ENCODE measurements around the gene RPGRIP1. TPM values are rescaled to one million over a fixed set of nuclear protein-coding genes. Genes with fewer than 3 reads are reported as not detected.
"Not testable (repeated sequence)": the region's sequence is repeated elsewhere in the genome, so short reads cannot be mapped to it uniquely, and the experiment has no call there.

RPGRIP1 gene
- total RNA-seq, 1 donor from 2014 or later: 0.29 TPM

DNA sequence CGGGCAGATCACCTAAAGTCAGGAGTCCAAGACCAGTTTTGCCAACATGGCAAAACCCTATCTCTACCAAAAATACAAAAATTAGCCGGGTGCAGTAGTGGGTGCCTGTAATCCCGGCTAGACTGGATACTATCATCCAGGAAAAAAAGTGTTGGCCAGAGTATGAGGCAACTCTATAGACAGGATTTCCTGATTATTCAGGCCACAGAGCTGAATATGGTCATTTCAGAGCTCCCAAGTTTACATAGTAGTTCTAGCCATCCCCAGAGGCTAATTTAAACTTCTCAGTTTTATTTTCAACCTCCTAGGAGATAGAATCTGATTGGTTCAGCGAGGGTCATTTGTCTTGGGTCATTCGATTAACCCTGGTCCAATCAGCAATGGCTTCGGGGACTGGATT, 7.3 kb downstream of the RPGRIP1 start:
- Mint-ChIP-seq H3K36me3 (no peaks in the 10 kb centered on the region), H3K4me3 (no peak overlapping the region), H3K4me1 (no peaks in the 10 kb centered on the region), H3K27me3 (ENCODE audit: low read depth) (no peaks in the 10 kb centered on the region), H3K9me3 (no peaks in the 10 kb centered on the region), H3K27ac (no peak overlapping the region)
- DNase-seq (ENCODE audit: low spot score in 2 of 2, unreplicated experiment in 2 of 2): no peak
- no peak for TF ChIP-seq CTCF (IDR thresholded peaks at IDR 0.05; ENCODE audit: unreplicated experiment)

- not testable (repeated sequence) for DNase-seq (ENCODE audit: low spot score in 2 of 2, unreplicated experiment in 2 of 2); H3K9me3 Mint-ChIP-seq; H3K27me3 Mint-ChIP-seq (ENCODE audit: low read depth); H3K27ac Mint-ChIP-seq; H3K36me3 Mint-ChIP-seq; H3K4me3 Mint-ChIP-seq; H3K4me1 Mint-ChIP-seq
These were observed 14.1 kb downstream of the RPGRIP1 start for GRCh38 chr14:21294026-21294425.

DNA sequence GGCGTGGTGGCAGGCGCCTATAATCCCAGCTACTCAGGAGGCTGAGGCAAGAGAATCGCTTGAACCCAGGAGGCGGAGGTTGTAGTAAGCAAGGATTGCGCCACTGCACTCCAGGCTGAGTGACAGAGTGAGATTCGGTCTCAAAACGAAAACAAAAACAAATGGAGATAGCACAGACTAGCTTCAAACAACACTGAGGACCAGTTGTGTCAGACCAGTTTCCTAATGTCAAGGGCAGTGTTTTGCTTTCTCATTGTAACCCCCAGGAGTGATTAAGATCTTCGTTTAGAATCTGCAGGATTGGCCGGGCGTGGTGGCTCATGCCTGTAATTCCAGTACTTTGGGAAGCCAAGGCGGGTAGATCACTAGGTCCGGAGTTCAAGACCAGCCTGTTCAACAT, 18.5 kb downstream of the RPGRIP1 start:
- no peak for TF ChIP-seq CTCF (IDR thresholded peaks at IDR 0.05; ENCODE audit: unreplicated experiment)
- no peaks in the 10 kb centered on the region for H3K36me3 Mint-ChIP-seq
- no peaks in the 10 kb centered on the region for H3K9me3 Mint-ChIP-seq
- H3K4me3 Mint-ChIP-seq: no peak overlapping the region
- DNase-seq (ENCODE audit: low spot score in 2 of 2, unreplicated experiment in 2 of 2): no peak
- H3K4me1 Mint-ChIP-seq: peaks cover 4% of the 10 kb centered on the region
- H3K27ac Mint-ChIP-seq: no peak overlapping the region
- H3K27me3 Mint-ChIP-seq (ENCODE audit: low read depth): peaks cover 11% of the 10 kb centered on the region

- no peak for TF ChIP-seq CTCF (IDR thresholded peaks at IDR 0.05; ENCODE audit: unreplicated experiment)
- Mint-ChIP-seq H3K36me3 (no peaks in the 10 kb centered on the region), H3K4me1 (peaks cover 4% of the 10 kb centered on the region), H3K4me3 (no peak overlapping the region), H3K9me3 (no peaks in the 10 kb centered on the region), H3K27ac (no peak overlapping the region), H3K27me3 (ENCODE audit: low read depth) (peaks cover 11% of the 10 kb centered on the region)
- DNase-seq (ENCODE audit: low spot score in 2 of 2, unreplicated experiment in 2 of 2): no peak
These were observed 19.8 kb downstream of the RPGRIP1 start for GRCh38 chr14:21299562-21300130.

DNA sequence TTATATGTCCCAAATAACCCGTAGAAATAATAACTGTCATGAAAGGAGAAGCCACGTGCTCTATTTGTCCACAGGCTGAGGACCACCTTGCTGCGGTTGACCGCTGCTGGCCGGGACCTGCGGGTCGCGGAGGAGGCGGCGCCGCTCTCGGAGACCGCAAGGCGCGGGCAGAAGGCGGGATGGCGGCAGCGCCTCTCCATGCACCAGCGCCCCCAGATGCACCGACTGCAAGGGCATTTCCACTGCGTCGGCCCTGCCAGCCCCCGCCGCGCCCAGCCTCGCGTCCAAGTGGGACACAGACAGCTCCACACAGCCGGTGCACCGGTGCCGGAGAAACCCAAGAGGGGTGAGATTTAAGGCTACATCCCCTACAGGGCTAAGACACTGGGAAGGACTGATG, 21.0 kb downstream of the RPGRIP1 start:
- peak overlapping the region; percentile 55 for H3K4me3 Mint-ChIP-seq
- TF ChIP-seq CTCF (IDR thresholded peaks at IDR 0.05; ENCODE audit: unreplicated experiment): no peak
- H3K27me3 Mint-ChIP-seq (ENCODE audit: low read depth): peaks cover 11% of the 10 kb centered on the region
- no peaks in the 10 kb centered on the region for H3K9me3 Mint-ChIP-seq
- H3K27ac Mint-ChIP-seq: no peak overlapping the region
- H3K4me1 Mint-ChIP-seq: peaks cover 4% of the 10 kb centered on the region
- DNase-seq (ENCODE audit: low spot score in 2 of 2, unreplicated experiment in 2 of 2): peak; percentile 25 to 47
- no peaks in the 10 kb centered on the region for H3K36me3 Mint-ChIP-seq

DNA sequence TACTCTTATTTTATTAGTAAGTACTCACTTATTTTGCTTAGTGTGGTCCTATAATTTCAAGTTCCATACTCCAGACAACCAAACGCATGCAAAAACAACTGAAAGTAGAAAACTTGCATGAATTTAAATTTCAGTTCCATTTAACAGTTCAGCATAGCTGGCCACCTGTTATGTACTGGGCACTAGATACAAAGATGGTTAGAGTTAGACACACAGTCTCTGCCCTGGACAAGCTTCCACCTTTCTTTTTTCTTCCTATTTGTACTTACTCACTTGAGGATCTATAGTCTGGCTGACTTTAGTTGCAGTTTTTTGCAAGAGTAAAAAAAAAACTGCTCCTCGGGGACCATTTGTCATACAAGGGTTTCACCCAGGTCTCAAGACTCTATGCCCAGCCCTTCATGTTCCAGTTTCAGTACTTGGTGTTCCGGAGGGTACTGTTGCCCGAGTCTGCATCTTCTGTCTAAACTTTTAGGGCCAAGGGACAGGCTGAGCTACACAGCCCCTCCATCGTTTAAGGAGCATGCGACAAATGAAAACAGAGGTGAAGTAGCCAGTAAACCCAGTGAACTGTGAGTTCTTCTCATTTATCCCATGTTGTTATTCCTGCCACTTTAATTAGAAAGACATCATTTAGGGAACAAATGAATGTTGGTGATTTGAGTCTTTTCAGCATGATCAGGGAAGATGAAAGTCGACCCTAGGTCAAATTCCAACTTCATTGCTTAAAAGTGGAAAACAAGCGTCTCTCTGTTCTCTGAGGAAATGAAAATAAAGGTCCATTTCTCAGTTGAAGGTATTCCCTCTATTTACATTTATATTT, 22.3 kb downstream of the RPGRIP1 start:
- Mint-ChIP-seq H3K36me3 (no peaks in the 10 kb centered on the region), H3K27me3 (ENCODE audit: low read depth) (peaks cover 11% of the 10 kb centered on the region), H3K4me3 (no peak overlapping the region), H3K27ac (no peak overlapping the region), H3K9me3 (no peaks in the 10 kb centered on the region), H3K4me1 (peaks cover 7% of the 10 kb centered on the region)
- DNase-seq (ENCODE audit: low spot score in 2 of 2, unreplicated experiment in 2 of 2): no peak
- TF ChIP-seq CTCF (IDR thresholded peaks at IDR 0.05; ENCODE audit: unreplicated experiment): no peak

DNA sequence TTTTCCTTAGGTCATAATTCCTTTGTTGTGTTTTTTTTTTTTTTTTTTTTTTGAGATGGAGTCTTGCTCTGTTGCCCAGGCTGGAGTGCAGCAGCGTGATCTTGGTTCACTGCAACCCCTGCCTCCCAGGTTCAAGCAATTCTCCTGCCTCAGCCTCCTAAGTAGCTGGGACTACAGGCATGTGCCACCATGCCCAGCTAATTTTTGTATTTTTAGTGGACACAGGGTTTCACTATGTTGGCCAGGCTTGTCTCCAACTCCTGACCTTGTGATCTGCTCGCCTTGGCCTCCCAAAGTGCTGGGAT, 22.9 kb downstream of the RPGRIP1 start:
- DNase-seq (ENCODE audit: low spot score in 2 of 2, unreplicated experiment in 2 of 2); H3K36me3 Mint-ChIP-seq; H3K27ac Mint-ChIP-seq; H3K4me3 Mint-ChIP-seq; H3K9me3 Mint-ChIP-seq: not testable (repeated sequence)
- H3K4me1 Mint-ChIP-seq: peaks cover 12% of the 10 kb centered on the region
- peaks cover 11% of the 10 kb centered on the region for H3K27me3 Mint-ChIP-seq (ENCODE audit: low read depth)

Measured in mesothelial cell of epicardium (in vitro differentiated cells).